OCI-LY3 (cell line): ENCODE data around the gene CYB5R3.

ENCODE experiments used
- H2AFZ ChIP-seq: fragments of 200-600, 300-600 bp; shearing (Covaris generic); 2 replicates; pipeline ENCODE4 v1.6.0; 2014; ENCODE audit warnings: antibody characterized with exemption, low read depth, low read length
- H3K27ac ChIP-seq: fragments of 200-600, 300-600 bp; sonication (generic); 2 replicates; pipeline ENCODE4 v1.5.1; 2014; ENCODE audit warnings: mild to moderate bottlenecking, low read length, moderate library complexity, mixed read lengths
- H3K27me3 ChIP-seq: fragments of 200-600, 300-600 bp; sonication (generic); 2 replicates; pipeline ENCODE4 v1.6.1; 2014; ENCODE audit warnings: low read depth, low read length, mixed read lengths
- H3K36me3 ChIP-seq: fragments of 200-600, 300-600 bp; sonication (generic); replicated peaks from 2 replicates; pipeline ENCODE3; 2014; ENCODE audit warnings: low read depth, low read length, mixed read lengths
- H3K4me1 ChIP-seq: fragments of 300-600, 200-600 bp; sonication (generic); 2 replicates; pipeline ENCODE4 v1.6.1; 2014; ENCODE audit warnings: low read length, mixed read lengths
- H3K4me2 ChIP-seq: fragments of 200-600, 300-600 bp; sonication (generic); 2 replicates; pipeline ENCODE4 v1.6.1; 2014; ENCODE audit warnings: low read length, mixed read lengths
- H3K4me3 ChIP-seq: fragments of 300-600, 200-600 bp; sonication (generic); 2 replicates; pipeline ENCODE4 v1.5.1; 2014; ENCODE audit warnings: antibody characterized with exemption, mild to moderate bottlenecking, low read length, moderate library complexity
- H3K79me2 ChIP-seq: fragments of 300-600, 200-600 bp; shearing (Covaris generic); 2 replicates; pipeline ENCODE4 v1.6.1; 2014; ENCODE audit warnings: mild to moderate bottlenecking, low read length, mixed read lengths
- H3K9ac ChIP-seq: fragments of 300-600, 200-600 bp; shearing (Covaris generic); 2 replicates; pipeline ENCODE4 v1.6.0; 2014; ENCODE audit warnings: mild to moderate bottlenecking, low read length, moderate library complexity
- H3K9me3 ChIP-seq: fragments of 200-600, 300-600 bp; shearing (Covaris generic); 2 replicates; pipeline ENCODE4 v1.6.1; 2014; ENCODE audit warnings: low read length, mixed read lengths; ENCODE audit not compliant: insufficient read depth
- H4K20me1 ChIP-seq: fragments of 200-600, 300-600 bp; sonication (generic); 2 replicates; pipeline ENCODE4 v1.6.1; 2016; ENCODE audit warnings: low read length, mixed read lengths; ENCODE audit not compliant: insufficient read depth
- CTCF ChIP-seq: fragments of 200-600, 300-600 bp; sonication (generic); IDR thresholded peaks from 2 replicates; pipeline ENCODE4 v1.5.1; 2014; ENCODE audit warnings: antibody characterized with exemption, low read length, low read depth
- EZH2phosphoT487 ChIP-seq: fragments of 200-600 bp; shearing (Covaris generic); IDR thresholded peaks from 2 replicates; pipeline ENCODE4 v1.6.1; 2018; ENCODE audit warnings: antibody characterized with exemption, mixed run types, low read depth

Gene CYB5R3

GRCh38 chr22:42693763-42694683 lies 44.8 kb upstream of the CYB5R3 start:
- Histone ChIP-seq H2AFZ (no peak overlapping the region), H3K4me1 (peaks cover 42% of the 10 kb centered on the region), H3K9me3 (no peaks in the 10 kb centered on the region), H4K20me1 (no peaks in the 10 kb centered on the region), H3K4me3 (no peak overlapping the region), H3K9ac (no peak overlapping the region), H3K36me3 (no peaks in the 10 kb centered on the region), H3K4me2 (no peak overlapping the region), H3K79me2 (no peaks in the 10 kb centered on the region), H3K27me3 (no peaks in the 10 kb centered on the region), H3K27ac (no peak overlapping the region)
- no peak for TF ChIP-seq EZH2phosphoT487

- no peaks in the 10 kb centered on the region for H4K20me1 ChIP-seq
- no peaks in the 10 kb centered on the region for H3K36me3 ChIP-seq
Measured at GRCh38 chr22:42693055-42693762, 44.0 kb upstream of the CYB5R3 start.

GRCh38 chr22:42692239-42693054 lies 43.3 kb upstream of the CYB5R3 start:
- Histone ChIP-seq H3K9ac (peak overlapping the region; percentile 55), H2AFZ (peak overlapping the region; percentile 44; the same call in 1 of the 2 replicates), H4K20me1 (no peaks in the 10 kb centered on the region), H3K36me3 (no peaks in the 10 kb centered on the region), H3K27ac (peak overlapping the region; percentile 50), H3K9me3 (no peaks in the 10 kb centered on the region), H3K79me2 (no peaks in the 10 kb centered on the region), H3K27me3 (no peaks in the 10 kb centered on the region), H3K4me3 (peak overlapping the region; percentile 44), H3K4me2 (peak overlapping the region; percentile 75), H3K4me1 (peaks cover 33% of the 10 kb centered on the region)
- no peak for TF ChIP-seq EZH2phosphoT487
- TF ChIP-seq CTCF, result peak; percentile 78

More at GRCh38 chr22:42693055-42693762, 44.0 kb upstream of the CYB5R3 start:
- Histone ChIP-seq H3K27me3 (no peaks in the 10 kb centered on the region), H3K9ac (no peak overlapping the region; the same call in 1 of the 2 replicates), H2AFZ (no peak overlapping the region), H3K79me2 (no peaks in the 10 kb centered on the region), H3K9me3 (no peaks in the 10 kb centered on the region), H3K4me3 (no peak overlapping the region), H3K27ac (no peak overlapping the region), H3K4me1 (peaks cover 40% of the 10 kb centered on the region), H3K4me2 (no peak overlapping the region; the same call in 1 of the 2 replicates)
- TF ChIP-seq EZH2phosphoT487 (no peak), CTCF (no peak)

- Histone ChIP-seq H3K9me3 (no peaks in the 10 kb centered on the region), H3K9ac (peak overlapping the region; percentile 55; the same call in 1 of the 2 replicates), H2AFZ (no peak overlapping the region; the same call in 1 of the 2 replicates), H3K4me1 (peaks cover 34% of the 10 kb centered on the region), H3K4me2 (peak overlapping the region; percentile 75), H4K20me1 (no peaks in the 10 kb centered on the region), H3K36me3 (no peaks in the 10 kb centered on the region), H3K4me3 (peak overlapping the region; percentile 44), H3K27ac (peak overlapping the region; percentile 50), H3K27me3 (no peaks in the 10 kb centered on the region), H3K79me2 (no peaks in the 10 kb centered on the region)
- TF ChIP-seq EZH2phosphoT487, result no peak
- TF ChIP-seq CTCF, result no peak
Measured at GRCh38 chr22:42691440-42691839, 42.2 kb upstream of the CYB5R3 start.
